ENCODE measurements around the gene MED8. TPM values are rescaled to one million over a fixed set of nuclear protein-coding genes. Genes with fewer than 3 reads are reported as not detected.

Gene MED8, protein sequence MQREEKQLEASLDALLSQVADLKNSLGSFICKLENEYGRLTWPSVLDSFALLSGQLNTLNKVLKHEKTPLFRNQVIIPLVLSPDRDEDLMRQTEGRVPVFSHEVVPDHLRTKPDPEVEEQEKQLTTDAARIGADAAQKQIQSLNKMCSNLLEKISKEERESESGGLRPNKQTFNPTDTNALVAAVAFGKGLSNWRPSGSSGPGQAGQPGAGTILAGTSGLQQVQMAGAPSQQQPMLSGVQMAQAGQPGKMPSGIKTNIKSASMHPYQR
- total RNA-seq (36.5 TPM), polyA plus RNA-seq (ENCODE audit: insufficient read depth, low read depth, low replicate concordance) (44.3 TPM)
- long read RNA-seq, donor 1, partial matches to known transcripts = 0 of 4 reads
- long read RNA-seq, donor 1, other reads (novel, unspliced or antisense) = 0 of 4 reads
- long read RNA-seq, donor 2, partial matches to known transcripts = 5 of 10 reads
- long read RNA-seq, donor 2, other reads (novel, unspliced or antisense) = 0 of 10 reads
- long read RNA-seq, donor 3, partial matches to known transcripts = 7 of 12 reads
- long read RNA-seq, donor 3, other reads (novel, unspliced or antisense) = 0 of 12 reads
- long read RNA-seq, donor 4, transcript MED8-203 (7 exons, 1,924 nt) = major isoform, 7 of 13 reads
- long read RNA-seq, donor 4, partial matches to known transcripts = 5 of 13 reads
- long read RNA-seq, donor 4, other reads (novel, unspliced or antisense) = 0 of 13 reads
- long read RNA-seq, donor 5 = 0 reads
- long read RNA-seq, donor 6, transcript MED8-203 (7 exons, 1,924 nt) = major isoform, 11 of 22 reads
- long read RNA-seq, donor 6, partial matches to known transcripts = 5 of 22 reads
- long read RNA-seq, donor 6, other reads (novel, unspliced or antisense) = 5 of 22 reads
- long read RNA-seq, donor 7, transcript MED8-203 (7 exons, 1,924 nt) = major isoform, 28 of 45 reads
- long read RNA-seq, donor 7, partial matches to known transcripts = 4 of 45 reads
- long read RNA-seq, donor 7, other reads (novel, unspliced or antisense) = 12 of 45 reads
- long read RNA-seq, donor 8, partial matches to known transcripts = 0 of 3 reads
- long read RNA-seq, donor 8, other reads (novel, unspliced or antisense) = 0 of 3 reads
- long read RNA-seq, donor 9, partial matches to known transcripts = 0 of 2 reads
- long read RNA-seq, donor 9, other reads (novel, unspliced or antisense) = 0 of 2 reads
- long read RNA-seq, donor 10, transcript MED8-203 (7 exons, 1,924 nt) = major isoform, 6 of 11 reads
- long read RNA-seq, donor 10, partial matches to known transcripts = 5 of 11 reads
- long read RNA-seq, donor 10, other reads (novel, unspliced or antisense) = 0 of 11 reads

DNA sequence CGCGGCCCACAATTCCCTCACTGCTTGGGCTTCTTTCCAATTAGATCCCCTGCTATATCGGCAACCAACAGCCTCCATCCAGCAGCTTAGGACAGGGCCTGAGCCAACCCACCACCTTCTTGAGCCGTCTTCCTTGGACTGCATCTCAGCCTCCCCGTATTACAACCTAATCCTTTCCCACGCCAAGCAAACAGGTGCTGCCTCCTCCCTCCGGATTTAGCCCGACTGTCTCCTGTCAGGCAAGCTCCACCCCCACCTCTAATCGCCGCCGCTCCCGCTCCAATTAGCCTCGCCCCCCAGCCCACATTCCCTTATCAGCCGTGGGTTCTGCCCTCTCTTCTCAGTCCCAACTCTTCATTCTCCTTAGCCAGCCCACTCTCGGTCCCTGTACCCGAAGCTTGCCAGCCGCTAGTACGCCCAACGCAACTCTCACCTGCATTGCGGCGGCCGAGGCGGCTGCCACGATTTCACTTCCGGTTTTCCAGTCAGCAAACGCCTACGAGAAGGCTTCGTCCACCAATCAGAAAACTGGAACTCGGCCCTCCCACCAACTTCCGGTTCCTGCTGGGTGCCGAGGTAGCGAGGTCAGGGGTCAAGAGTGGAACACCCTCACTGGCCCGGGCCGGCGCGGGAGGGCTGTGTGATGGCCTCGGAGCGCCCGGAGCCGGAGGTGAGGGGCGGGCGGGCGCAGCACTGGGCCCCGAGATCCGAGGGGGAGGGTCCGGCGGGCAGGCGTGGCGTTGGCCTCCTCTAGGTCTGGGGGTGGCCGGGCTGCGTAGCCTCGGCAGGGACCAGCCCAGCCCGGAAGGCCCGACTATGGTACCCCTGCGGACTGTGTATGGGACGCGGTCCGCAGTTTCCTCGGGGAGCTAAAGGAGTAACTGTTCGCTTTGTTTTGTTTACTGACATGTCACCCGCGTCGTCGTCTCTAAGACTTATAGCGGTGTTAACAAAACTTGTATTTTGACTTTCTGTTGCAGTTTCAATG, at the start of gene MED8, which contains the start of gene SZT2:
Gene MED8 (minus strand): TSS at position 475 of the 988 bp plus-strand sequence. CDS start 36 bp downstream, at position 439.
Gene SZT2 (plus strand): TSS at position 574 of the 988 bp plus-strand sequence. CDS start 70 bp downstream, at position 644.
- intact Hi-C loops (cut with DNase I) = no loop called here
- peaks cover 8 to 30% (median 24%) of the 10 kb centered on the region in 3 donors for H3K36me3 ChIP-seq (ENCODE audit: control insufficient read depth in 2 of 3, insufficient read depth in 3 of 3, low read length in 3 of 3)
- peak within 1 kb of the TSS; percentile 78 to 93 (median 88) for H3K4me3 ChIP-seq (ENCODE audit: low read length in 3 of 3)
- DNase-seq (peak; percentile 96 to 98 (median 97)), FAIRE-seq (peak; percentile 19)
- peaks cover 0 to 15% (median 13%) of the 10 kb centered on the region in 3 donors for H3K4me1 ChIP-seq (ENCODE audit: control insufficient read depth in 2 of 3, insufficient read depth in 2 of 3, low read depth in 1 of 3, low read length in 3 of 3)
- peak within 1 kb of the TSS; percentile 88 to 90 for H3K27ac ChIP-seq (ENCODE audit: low read depth in 2 of 2, low read length in 2 of 2)
- H3K9me3 ChIP-seq (ENCODE audit: control insufficient read depth in 2 of 3, insufficient read depth in 1 of 3, low read length in 3 of 3) = no peaks in the 10 kb centered on the region
- TF ChIP-seq, protein P1, sequence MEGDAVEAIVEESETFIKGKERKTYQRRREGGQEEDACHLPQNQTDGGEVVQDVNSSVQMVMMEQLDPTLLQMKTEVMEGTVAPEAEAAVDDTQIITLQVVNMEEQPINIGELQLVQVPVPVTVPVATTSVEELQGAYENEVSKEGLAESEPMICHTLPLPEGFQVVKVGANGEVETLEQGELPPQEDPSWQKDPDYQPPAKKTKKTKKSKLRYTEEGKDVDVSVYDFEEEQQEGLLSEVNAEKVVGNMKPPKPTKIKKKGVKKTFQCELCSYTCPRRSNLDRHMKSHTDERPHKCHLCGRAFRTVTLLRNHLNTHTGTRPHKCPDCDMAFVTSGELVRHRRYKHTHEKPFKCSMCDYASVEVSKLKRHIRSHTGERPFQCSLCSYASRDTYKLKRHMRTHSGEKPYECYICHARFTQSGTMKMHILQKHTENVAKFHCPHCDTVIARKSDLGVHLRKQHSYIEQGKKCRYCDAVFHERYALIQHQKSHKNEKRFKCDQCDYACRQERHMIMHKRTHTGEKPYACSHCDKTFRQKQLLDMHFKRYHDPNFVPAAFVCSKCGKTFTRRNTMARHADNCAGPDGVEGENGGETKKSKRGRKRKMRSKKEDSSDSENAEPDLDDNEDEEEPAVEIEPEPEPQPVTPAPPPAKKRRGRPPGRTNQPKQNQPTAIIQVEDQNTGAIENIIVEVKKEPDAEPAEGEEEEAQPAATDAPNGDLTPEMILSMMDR (IDR thresholded peaks at IDR 0.05; ENCODE audit: borderline replicate concordance, extremely low read depth, insufficient read depth) = no peak
- peak within 1 kb of the TSS; percentile 74 to 92 (median 88) for H3K9ac ChIP-seq (ENCODE audit: low read length in 3 of 3)
- no peaks in the 10 kb centered on the region for H3K27me3 ChIP-seq (ENCODE audit: control insufficient read depth, insufficient read depth, low read length)

DNA sequence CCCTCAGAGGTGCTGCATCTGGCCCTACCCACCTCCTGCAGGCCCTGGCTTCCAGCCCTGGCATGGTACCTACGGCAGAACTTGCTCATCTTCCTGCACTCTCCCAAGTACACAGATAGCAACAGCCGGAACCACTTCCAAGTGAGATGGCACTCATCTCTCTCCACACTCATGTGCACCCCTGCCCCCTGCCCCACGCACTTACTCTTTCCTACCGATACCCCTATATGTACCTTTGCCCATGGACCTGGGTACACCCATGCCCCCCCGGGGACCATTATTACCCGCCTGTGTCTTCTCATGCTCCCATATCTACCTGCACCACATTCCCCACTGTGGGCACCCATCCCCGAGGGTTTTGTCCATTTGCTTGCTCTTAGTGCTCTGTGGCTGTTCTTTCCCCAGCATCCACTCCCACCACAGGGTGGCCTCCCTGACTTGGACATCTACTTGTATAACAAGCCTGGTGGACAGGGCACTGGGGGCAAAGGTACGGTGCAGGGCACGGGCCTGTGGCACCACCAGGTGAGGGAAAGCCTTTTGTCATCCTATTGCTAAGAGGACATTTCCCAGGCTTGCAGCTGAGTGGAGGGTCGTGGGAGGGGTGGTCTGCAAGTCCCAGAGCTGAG, 49.5 kb upstream of the MED8 start:
- peak in 1 of 5 donors; percentile 67 for DNase-seq
- no peak overlapping the region for H3K9ac ChIP-seq (ENCODE audit: low read length in 3 of 3)
- no peak for FAIRE-seq
- H3K4me3 ChIP-seq (ENCODE audit: low read length in 3 of 3) = no peak overlapping the region
- H3K27ac ChIP-seq (ENCODE audit: low read depth in 2 of 2, low read length in 2 of 2) = no peak overlapping the region
- peaks cover 3 to 72% (median 43%) of the 10 kb centered on the region in 3 donors for H3K36me3 ChIP-seq (ENCODE audit: control insufficient read depth in 2 of 3, insufficient read depth in 3 of 3, low read length in 3 of 3)
- H3K4me1 ChIP-seq (ENCODE audit: control insufficient read depth in 2 of 3, insufficient read depth in 2 of 3, low read depth in 1 of 3, low read length in 3 of 3) = peaks cover 0 to 10% (median 6%) of the 10 kb centered on the region in 3 donors
- H3K27me3 ChIP-seq (ENCODE audit: control insufficient read depth, insufficient read depth, low read length) = no peaks in the 10 kb centered on the region
- intact Hi-C loops (cut with DNase I) = no loop called here
- TF ChIP-seq, protein P1 (IDR thresholded peaks at IDR 0.05; ENCODE audit: borderline replicate concordance, extremely low read depth, insufficient read depth) = no peak
- no peaks in the 10 kb centered on the region for H3K9me3 ChIP-seq (ENCODE audit: control insufficient read depth in 2 of 3, insufficient read depth in 1 of 3, low read length in 3 of 3)
